ENCODE results near the gene SPRR3. TPM values are rescaled to one million over a fixed set of nuclear protein-coding genes. Genes with fewer than 3 reads are reported as not detected.

SPRR3 gene
- total RNA-seq = not detected in 2 replicates

- Mint-ChIP-seq H3K9me3 (no peaks in the 10 kb centered on the region), H3K27me3 (peaks cover 4% of the 10 kb centered on the region), H3K4me1 (no peaks in the 10 kb centered on the region), H3K4me3 (no peak within 1 kb of the TSS), H3K36me3 (ENCODE audit: low read depth) (no peaks in the 10 kb centered on the region), H3K27ac (no peak within 1 kb of the TSS)
- intact Hi-C loops (cut with micrococcal nuclease) = no loop called here
- DNase-seq = no peak
Observed at GRCh38 chr1:153001382-153001781, at the start of gene SPRR3. TSS of gene SPRR3 (plus strand) at chr1:153001749. CDS start at chr1:153003021, 1,272 bp downstream.

GRCh38 chr1:152953761-152954160, 47.8 kb upstream of the SPRR3 start:
- H3K4me1 Mint-ChIP-seq = peaks cover 2% of the 10 kb centered on the region
- no peak overlapping the region for H3K4me3 Mint-ChIP-seq
- H3K27ac Mint-ChIP-seq = no peak overlapping the region
- intact Hi-C loops (cut with micrococcal nuclease) = no loop called here
- no peaks in the 10 kb centered on the region for H3K27me3 Mint-ChIP-seq
- H3K9me3 Mint-ChIP-seq = no peaks in the 10 kb centered on the region
- DNase-seq = no peak
- H3K36me3 Mint-ChIP-seq (ENCODE audit: low read depth) = no peaks in the 10 kb centered on the region

- intact Hi-C loops (cut with micrococcal nuclease) = no loop called here
- H3K36me3 Mint-ChIP-seq (ENCODE audit: low read depth) = no peaks in the 10 kb centered on the region
- no peak overlapping the region for H3K4me3 Mint-ChIP-seq
- H3K27me3 Mint-ChIP-seq = no peaks in the 10 kb centered on the region
- H3K9me3 Mint-ChIP-seq = no peaks in the 10 kb centered on the region
- DNase-seq = no peak
- peaks cover 2% of the 10 kb centered on the region for H3K4me1 Mint-ChIP-seq
- H3K27ac Mint-ChIP-seq = no peak overlapping the region
Observed at GRCh38 chr1:152954436-152954835, 47.1 kb upstream of the SPRR3 start.

- H3K36me3 Mint-ChIP-seq (ENCODE audit: low read depth) = no peaks in the 10 kb centered on the region
- H3K9me3 Mint-ChIP-seq = no peaks in the 10 kb centered on the region
- H3K27ac Mint-ChIP-seq = no peak overlapping the region
- H3K4me3 Mint-ChIP-seq = no peak overlapping the region
- intact Hi-C loops (cut with micrococcal nuclease) = no loop called here
- no peak for DNase-seq
- H3K4me1 Mint-ChIP-seq = peaks cover 2% of the 10 kb centered on the region
- H3K27me3 Mint-ChIP-seq = no peaks in the 10 kb centered on the region
Observed at GRCh38 chr1:152957561-152957960, 44.0 kb upstream of the SPRR3 start.

- Mint-ChIP-seq H3K4me1 (peaks cover 2% of the 10 kb centered on the region), H3K9me3 (no peaks in the 10 kb centered on the region), H3K27me3 (peaks cover 2% of the 10 kb centered on the region), H3K27ac (no peak overlapping the region), H3K4me3 (no peak overlapping the region), H3K36me3 (ENCODE audit: low read depth) (no peaks in the 10 kb centered on the region)
- intact Hi-C loops (cut with micrococcal nuclease) = no loop called here
- no peak for DNase-seq
Observed at GRCh38 chr1:152959273-152959672, 42.3 kb upstream of the SPRR3 start.

- H3K27me3 Mint-ChIP-seq = peaks cover 2% of the 10 kb centered on the region
Observed at GRCh38 chr1:152959801-152960451, 41.6 kb upstream of the SPRR3 start.

GRCh38 chr1:152960452-152961044, 41.0 kb upstream of the SPRR3 start:
- Mint-ChIP-seq H3K27me3 (peaks cover 2% of the 10 kb centered on the region), H3K27ac (no peak overlapping the region), H3K36me3 (ENCODE audit: low read depth) (no peaks in the 10 kb centered on the region), H3K4me3 (no peak overlapping the region), H3K4me1 (no peaks in the 10 kb centered on the region), H3K9me3 (no peaks in the 10 kb centered on the region)
- intact Hi-C loops (cut with micrococcal nuclease) = no loop called here
- no peak for DNase-seq

More at GRCh38 chr1:152959801-152960451, 41.6 kb upstream of the SPRR3 start:
- Mint-ChIP-seq H3K9me3 (no peaks in the 10 kb centered on the region), H3K36me3 (ENCODE audit: low read depth) (no peaks in the 10 kb centered on the region), H3K27ac (no peak overlapping the region), H3K4me1 (no peaks in the 10 kb centered on the region), H3K4me3 (no peak overlapping the region)
- intact Hi-C loops (cut with micrococcal nuclease) = no loop called here
- DNase-seq = no peak

GRCh38 chr1:152961226-152961891, 40.2 kb upstream of the SPRR3 start:
- Mint-ChIP-seq H3K9me3 (no peaks in the 10 kb centered on the region), H3K27ac (no peak overlapping the region), H3K4me3 (no peak overlapping the region), H3K4me1 (no peaks in the 10 kb centered on the region), H3K36me3 (ENCODE audit: low read depth) (no peaks in the 10 kb centered on the region), H3K27me3 (peaks cover 2% of the 10 kb centered on the region)
- intact Hi-C loops (cut with micrococcal nuclease) = no loop called here
- DNase-seq = no peak

GRCh38 chr1:152962876-152963415, 38.6 kb upstream of the SPRR3 start:
- no peak overlapping the region for H3K27ac Mint-ChIP-seq
- DNase-seq = no peak

GRCh38 chr1:152964536-152964935, 37.0 kb upstream of the SPRR3 start:
- peaks cover 2% of the 10 kb centered on the region for H3K27me3 Mint-ChIP-seq
- no peak overlapping the region for H3K27ac Mint-ChIP-seq
- no peak overlapping the region for H3K4me3 Mint-ChIP-seq
- H3K4me1 Mint-ChIP-seq = peaks cover 2% of the 10 kb centered on the region
- intact Hi-C loops (cut with micrococcal nuclease) = no loop called here
- H3K36me3 Mint-ChIP-seq (ENCODE audit: low read depth) = no peaks in the 10 kb centered on the region
- H3K9me3 Mint-ChIP-seq = no peaks in the 10 kb centered on the region
- no peak for DNase-seq

More at GRCh38 chr1:152962876-152963415, 38.6 kb upstream of the SPRR3 start:
- Mint-ChIP-seq H3K4me3 (no peak overlapping the region), H3K9me3 (no peaks in the 10 kb centered on the region), H3K4me1 (peaks cover 2% of the 10 kb centered on the region), H3K36me3 (ENCODE audit: low read depth) (no peaks in the 10 kb centered on the region), H3K27me3 (peaks cover 2% of the 10 kb centered on the region)
- intact Hi-C loops (cut with micrococcal nuclease) = no loop called here

GRCh38 chr1:152965853-152966252, 35.7 kb upstream of the SPRR3 start:
- Mint-ChIP-seq H3K4me1 (peaks cover 2% of the 10 kb centered on the region), H3K36me3 (ENCODE audit: low read depth) (no peaks in the 10 kb centered on the region), H3K27me3 (peaks cover 2% of the 10 kb centered on the region), H3K27ac (no peak overlapping the region), H3K4me3 (no peak overlapping the region), H3K9me3 (no peaks in the 10 kb centered on the region)
- intact Hi-C loops (cut with micrococcal nuclease) = no loop called here
- no peak for DNase-seq

- Mint-ChIP-seq H3K4me3 (no peak overlapping the region), H3K27me3 (peaks cover 2% of the 10 kb centered on the region), H3K4me1 (peaks cover 2% of the 10 kb centered on the region), H3K27ac (no peak overlapping the region), H3K9me3 (no peaks in the 10 kb centered on the region), H3K36me3 (ENCODE audit: low read depth) (no peaks in the 10 kb centered on the region)
- intact Hi-C loops (cut with micrococcal nuclease) = no loop called here
- no peak for DNase-seq
Observed at GRCh38 chr1:152967201-152967600, 34.3 kb upstream of the SPRR3 start.

GRCh38 chr1:152968248-152968647, 33.3 kb upstream of the SPRR3 start:
- H3K36me3 Mint-ChIP-seq (ENCODE audit: low read depth) = no peaks in the 10 kb centered on the region
- intact Hi-C loops (cut with micrococcal nuclease) = no loop called here
- peaks cover 2% of the 10 kb centered on the region for H3K27me3 Mint-ChIP-seq
- no peak overlapping the region for H3K4me3 Mint-ChIP-seq
- no peaks in the 10 kb centered on the region for H3K9me3 Mint-ChIP-seq
- no peak overlapping the region for H3K27ac Mint-ChIP-seq
- no peak for DNase-seq
- peaks cover 2% of the 10 kb centered on the region for H3K4me1 Mint-ChIP-seq

- no peak overlapping the region for H3K4me3 Mint-ChIP-seq
- H3K27ac Mint-ChIP-seq = no peak overlapping the region
- intact Hi-C loops (cut with micrococcal nuclease) = no loop called here
- no peaks in the 10 kb centered on the region for H3K9me3 Mint-ChIP-seq
- H3K36me3 Mint-ChIP-seq (ENCODE audit: low read depth) = no peaks in the 10 kb centered on the region
- peaks cover 2% of the 10 kb centered on the region for H3K4me1 Mint-ChIP-seq
- H3K27me3 Mint-ChIP-seq = no peaks in the 10 kb centered on the region
- DNase-seq = no peak
Observed at GRCh38 chr1:152969036-152969435, 32.5 kb upstream of the SPRR3 start.

Measured in activated CD4-positive, alpha-beta T cell treated with anti-CD3 and anti-CD28 coated beads, Interleukin-2, amount 10 ng/mL, durations not matched to agents 24 days and 14 days (primary cell).